A549 (cell line): ENCODE results near the gene PIAS2.
"Not testable (repeated sequence)": the region's sequence is repeated elsewhere in the genome, so short reads cannot be mapped to it uniquely, and the experiment has no call there.

Experiments
- PHF8 ChIP-seq: fragments of 200-600 bp; sonication (generic); IDR thresholded peaks from 2 replicates; pipeline ENCODE4 v1.6.1; 2016; ENCODE audit warnings: low read depth, mild to moderate bottlenecking, antibody characterized with exemption, moderate library complexity, borderline replicate concordance
- RCOR1 ChIP-seq: fragments of 150-350 bp; IDR thresholded peaks from 2 replicates; pipeline ENCODE4 v1.6.1; 2014; ENCODE audit warnings: antibody characterized with exemption, low read length, low read depth

DNA sequence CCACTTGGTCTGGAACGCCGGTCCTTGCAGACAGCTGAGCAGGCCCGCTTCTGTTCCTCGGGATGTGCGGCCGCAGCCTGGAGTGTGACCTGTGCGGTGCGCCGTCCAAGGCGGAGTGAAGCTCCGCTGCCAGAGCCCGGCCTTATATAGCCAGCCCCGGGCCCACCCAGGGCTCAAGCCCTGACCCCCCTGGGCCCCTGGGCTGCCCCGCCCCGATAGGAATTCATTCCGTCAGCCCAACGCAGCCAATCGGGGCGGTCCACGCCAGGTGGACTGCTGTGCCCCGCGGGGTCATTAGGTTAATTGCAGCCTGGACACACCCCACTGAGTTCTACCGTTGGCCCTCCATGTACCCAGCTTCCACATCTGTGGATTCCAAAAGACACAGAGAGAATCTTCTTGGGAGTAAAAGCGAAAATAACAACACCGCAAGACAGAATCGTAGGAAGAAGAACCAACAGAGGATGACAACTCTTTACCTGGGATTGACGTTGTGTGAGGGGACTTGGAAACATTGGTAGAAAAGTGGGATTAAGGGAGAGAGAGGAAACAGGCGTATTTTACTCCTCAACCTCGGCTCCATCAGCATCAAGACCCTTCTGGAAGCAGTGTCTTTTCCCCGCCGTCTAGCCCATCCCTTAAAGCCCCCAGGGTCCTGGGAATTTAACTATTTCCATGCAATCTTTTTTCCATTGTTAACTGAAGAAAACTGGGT lies 47.4 kb upstream of the PIAS2 start:
- not testable (repeated sequence) for TF ChIP-seq PHF8, RCOR1
